Activated T-cell treated with anti-CD3 and anti-CD28 coated beads for 24 hours (primary cell): ENCODE measurements around the gene RASGRF2.
"Not testable (repeated sequence)": the region's sequence is repeated elsewhere in the genome, so short reads cannot be mapped to it uniquely, and the experiment has no call there.

Source experiments
- DNase-seq: peaks from one replicate; pipeline ENCODE4 v3.0.0-alpha.2; 2020; ENCODE audit warnings: low read depth

Gene RASGRF2

DNA sequence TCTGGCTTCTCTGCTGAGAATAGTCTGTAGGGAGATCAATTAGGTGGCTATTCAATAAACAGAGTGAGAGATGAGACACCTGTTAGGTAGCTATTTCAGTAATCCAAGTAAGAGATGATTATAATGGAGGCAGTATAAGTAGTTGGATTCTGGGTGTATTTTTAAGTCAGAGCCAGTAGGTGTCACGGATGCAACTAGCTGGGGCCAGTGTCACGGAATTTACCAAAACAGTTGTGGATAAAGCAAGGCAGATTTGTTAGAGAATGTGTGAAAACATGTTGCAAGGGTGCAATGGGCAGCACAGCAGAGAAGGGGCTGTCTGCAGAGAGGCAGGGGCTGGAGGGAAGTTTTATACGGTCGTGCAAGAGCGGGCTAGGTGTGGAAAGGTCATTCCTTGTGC is 114.9 kb downstream of the RASGRF2 start:
- DNase-seq: no peak

DNA sequence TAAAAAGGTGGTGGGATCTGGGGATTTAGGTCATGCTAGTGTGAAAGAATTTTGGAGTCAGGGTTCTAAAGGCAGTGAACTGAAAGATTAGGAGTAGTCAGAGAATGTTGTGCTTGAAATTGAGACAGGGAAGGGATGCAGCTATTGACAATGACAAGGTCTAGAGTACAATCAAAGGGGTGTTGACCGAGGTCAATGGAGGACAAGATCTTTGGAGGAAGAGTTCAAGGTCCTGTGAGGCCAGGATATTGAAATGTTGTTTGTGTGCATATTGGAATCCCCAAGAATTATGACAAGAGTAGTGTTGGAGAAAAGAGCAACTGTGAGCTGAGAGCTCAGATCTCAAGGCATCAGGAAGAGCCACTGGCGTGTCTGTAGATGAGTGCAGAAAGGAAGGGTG is 116.9 kb downstream of the RASGRF2 start:
- DNase-seq: no peak

GRCh38 chr5:81078930-81079329 is 118.8 kb downstream of the RASGRF2 start:
- no peak for DNase-seq

DNA sequence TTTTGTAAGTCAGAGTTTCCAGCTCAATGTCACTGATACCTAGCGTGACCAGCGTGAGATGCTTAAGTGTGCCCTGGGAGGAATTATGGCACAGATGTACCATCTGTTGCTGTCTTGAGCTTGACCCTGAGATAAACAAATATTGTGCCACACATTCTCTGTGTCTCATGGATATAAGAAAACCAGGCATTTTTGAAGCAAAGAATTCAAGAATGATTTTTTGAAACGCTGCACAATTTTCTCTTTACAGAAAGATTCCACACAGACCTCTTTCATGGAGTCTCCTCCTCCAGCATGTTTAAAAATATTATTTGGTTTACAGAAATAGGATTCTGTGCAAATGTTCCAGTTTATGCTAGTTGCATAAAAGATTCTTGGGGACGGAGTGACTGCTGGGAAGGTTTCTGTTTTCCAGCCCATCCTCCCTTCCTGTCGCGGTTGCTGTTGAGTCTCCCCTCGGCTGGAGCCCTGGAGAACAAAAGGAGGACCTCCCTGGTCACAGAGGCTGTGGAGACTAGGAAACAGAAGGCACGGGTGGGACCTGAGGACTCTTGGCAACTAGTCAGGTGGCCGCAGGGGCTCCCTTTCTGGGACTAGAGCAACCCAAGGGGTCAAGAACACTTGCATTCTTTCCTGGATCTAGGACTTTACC is 120.8 kb downstream of the RASGRF2 start:
- DNase-seq: no peak

GRCh38 chr5:81081461-81081835 is 121.3 kb downstream of the RASGRF2 start:
- no peak for DNase-seq

DNA sequence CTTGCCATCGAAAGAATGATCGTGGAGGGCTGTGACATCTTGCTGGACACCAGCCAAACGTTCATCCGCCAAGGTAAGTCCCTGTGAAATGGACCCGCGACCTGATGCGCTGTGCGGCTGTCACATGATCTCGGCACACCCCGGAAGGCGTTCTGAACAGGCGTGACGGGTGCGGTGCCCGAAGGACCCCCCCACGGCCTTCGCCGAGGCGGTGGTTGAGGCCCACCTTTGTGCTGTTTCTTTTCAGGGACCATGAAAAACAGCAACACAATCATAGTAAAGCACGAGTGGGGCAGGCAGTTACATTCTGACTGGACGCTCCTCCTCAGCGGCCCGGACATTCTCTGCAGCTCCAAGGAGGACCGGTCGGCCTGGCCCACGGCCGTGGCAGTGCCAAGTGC is 126.7 kb downstream of the RASGRF2 start:
- DNase-seq: no peak

- no peak for DNase-seq
Measured at GRCh38 chr5:81091199-81091598, 131.0 kb downstream of the RASGRF2 start.

GRCh38 chr5:81093536-81094196 is 133.5 kb downstream of the RASGRF2 start:
- DNase-seq: no peak

DNA sequence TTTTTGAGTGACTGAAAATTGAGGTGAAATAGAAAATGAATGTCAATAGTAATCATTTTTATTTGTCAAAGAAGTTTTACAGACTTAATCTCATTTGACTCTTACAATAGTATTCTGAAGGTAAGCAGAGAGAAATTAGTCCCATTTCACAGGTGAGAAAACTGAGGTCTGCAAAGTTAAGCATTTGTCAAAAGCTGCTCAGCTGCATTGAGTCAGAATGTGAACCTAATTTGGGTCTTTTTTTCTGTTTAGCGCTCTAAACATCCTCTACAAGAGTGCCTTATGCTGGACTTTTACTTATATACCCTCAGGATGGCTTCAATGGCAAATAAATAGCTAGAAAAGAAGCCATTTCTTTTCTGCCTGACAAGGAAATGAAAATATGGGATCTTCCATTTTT is 135.7 kb downstream of the RASGRF2 start:
- no peak for DNase-seq

DNA sequence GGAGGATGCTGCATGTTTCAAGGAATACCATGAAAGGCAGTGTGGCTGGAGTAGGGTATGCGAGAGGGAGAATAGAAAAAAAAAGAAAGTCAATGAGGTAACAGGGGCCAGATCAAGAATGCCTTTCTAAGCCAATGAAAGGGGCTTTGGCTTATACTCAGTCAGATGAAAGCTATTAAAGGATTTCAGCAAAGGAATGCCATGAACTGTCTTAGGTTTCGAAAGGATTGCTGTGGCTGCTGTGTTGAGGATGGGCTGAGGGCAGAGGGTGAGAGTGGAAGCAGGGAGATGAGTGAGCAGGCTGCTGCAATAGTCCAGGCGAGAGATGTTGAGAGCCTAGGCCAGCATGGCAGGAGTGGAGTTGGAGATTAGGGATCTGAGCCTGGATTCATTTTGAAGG is 137.6 kb downstream of the RASGRF2 start:
- no peak for DNase-seq

GRCh38 chr5:81105261-81105877 is 145.2 kb downstream of the RASGRF2 start:
- DNase-seq: no peak

GRCh38 chr5:81115261-81115660 is 155.1 kb downstream of the RASGRF2 start:
- DNase-seq: no peak

DNA sequence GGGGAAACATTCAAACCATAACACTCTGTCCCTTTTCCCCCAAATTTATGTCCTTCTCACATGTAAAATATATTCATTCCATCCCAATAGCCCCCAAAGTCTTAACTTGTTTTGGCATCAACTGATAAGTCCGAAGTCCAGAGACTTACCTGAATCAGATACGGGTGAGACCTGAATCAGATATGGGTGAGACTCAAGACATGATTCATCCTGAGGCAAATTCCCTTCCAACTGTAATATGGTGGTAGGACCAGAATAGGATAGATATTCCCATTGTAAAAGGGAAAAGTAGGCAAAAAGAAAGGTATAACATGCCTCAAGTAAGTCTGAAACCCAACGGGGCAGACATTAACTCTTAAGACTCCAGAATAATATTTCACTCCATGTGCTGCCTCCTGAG is 157.4 kb downstream of the RASGRF2 start:
- DNase-seq: no peak

GRCh38 chr5:81121273-81121672 is 161.1 kb downstream of the RASGRF2 start:
- DNase-seq: no peak

- no peak for DNase-seq
Measured at GRCh38 chr5:81121836-81122630, 161.9 kb downstream of the RASGRF2 start.

DNA sequence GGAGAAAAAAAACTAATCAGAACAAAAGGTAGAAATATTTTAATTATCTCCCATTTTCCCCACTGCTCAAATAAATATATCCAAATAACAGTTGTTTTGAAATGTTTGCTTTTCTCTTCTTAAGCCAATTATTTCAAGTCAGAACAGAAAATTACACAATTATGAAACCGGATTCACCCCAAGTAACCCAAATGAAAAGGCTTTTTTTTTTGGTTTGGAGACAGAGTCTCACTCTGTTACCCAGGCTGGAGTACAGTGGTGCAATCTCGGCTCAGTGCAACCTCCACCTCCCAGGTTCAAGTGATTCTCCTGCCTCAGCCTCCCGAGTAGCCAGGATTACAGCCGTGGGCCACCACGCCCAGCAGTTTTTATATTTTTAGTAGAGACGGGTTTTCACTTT is 164.5 kb downstream of the RASGRF2 start:
- not testable (repeated sequence) for DNase-seq

DNA sequence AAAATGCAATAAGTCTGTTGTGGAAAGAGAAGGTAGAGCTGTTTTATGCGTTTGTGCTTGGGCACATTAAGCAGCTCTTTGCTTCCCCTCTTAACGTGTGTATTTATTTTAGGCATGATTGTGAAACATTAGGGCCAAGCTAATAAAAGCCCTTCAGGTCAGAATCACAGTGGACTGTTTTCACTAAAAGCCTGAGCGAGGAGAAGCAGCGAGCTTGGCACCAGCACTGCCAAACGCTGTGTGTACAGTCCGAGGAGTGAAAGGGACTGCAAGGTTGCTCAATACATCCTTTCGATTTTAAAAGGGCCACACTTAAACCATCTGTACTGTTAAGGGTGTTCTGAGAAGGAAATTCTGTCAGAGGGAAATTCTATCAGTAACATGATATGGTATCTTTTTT is 165.8 kb downstream of the RASGRF2 start:
- DNase-seq: no peak

- no peak for DNase-seq
Measured at GRCh38 chr5:81128416-81128815, 168.3 kb downstream of the RASGRF2 start.

- no peak for DNase-seq
Measured at GRCh38 chr5:81132381-81132780, 172.2 kb downstream of the RASGRF2 start.

DNA sequence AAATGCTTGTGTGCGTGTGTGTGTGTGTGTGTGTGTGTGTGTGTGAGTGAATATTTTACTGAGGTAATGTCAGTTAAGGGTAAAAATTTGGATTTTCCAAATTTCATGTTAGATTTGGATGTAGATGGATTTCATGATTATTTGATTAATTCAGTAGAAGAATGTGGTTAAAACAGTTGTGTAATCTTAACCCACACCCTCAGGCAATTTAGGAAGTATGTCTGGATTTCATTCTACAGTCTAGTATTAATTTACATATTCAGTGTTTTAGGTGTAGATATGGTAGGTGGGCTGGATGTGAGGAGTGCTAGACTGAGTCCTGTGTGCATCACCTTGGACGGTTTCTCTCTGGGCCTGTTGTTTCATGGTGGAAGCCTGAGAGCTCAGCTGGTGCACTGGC is 173.9 kb downstream of the RASGRF2 start:
- DNase-seq: no peak

- no peak for DNase-seq
Measured at GRCh38 chr5:81134566-81134965, 174.4 kb downstream of the RASGRF2 start.

DNA sequence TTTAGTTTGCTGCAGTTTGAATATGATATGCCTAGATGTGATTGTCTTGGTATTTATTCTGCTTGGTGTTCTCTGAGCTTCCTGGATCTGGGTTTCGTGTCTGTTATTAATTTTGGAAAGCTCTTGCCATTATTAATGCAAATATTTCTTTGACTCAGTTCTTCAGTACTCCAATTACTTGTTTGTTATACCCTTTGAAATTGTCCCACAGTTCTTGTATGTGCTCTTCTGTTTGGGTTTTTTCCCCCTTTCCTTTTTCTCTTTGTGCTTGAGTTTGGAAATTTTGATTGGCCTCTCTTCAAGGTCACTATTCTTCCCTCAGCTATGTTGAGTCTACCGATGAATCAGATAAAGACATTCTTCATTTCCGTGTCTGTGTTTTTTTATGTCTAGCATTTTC is 176.4 kb downstream of the RASGRF2 start:
- DNase-seq: no peak

DNA sequence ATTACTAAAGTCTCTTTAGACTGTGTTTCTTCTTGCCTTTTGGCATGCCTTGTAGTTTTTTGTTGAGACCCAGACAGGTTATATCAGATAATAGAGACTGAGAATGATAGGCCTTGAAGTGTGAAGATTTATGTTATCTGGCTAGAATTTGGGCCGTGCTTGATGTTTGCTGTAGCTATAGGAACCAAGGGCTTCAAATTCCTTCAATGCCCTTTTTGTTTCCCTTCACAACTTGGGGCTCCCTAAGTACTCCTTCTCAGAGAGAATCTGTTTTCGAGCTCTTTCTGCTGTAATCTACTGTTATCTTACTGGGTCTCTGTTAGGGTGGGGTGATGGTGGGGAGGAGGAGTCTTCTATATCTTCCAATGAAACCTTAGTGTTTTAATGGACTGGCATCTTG is 177.7 kb downstream of the RASGRF2 start:
- no peak for DNase-seq
